ENCODE measurements around the gene PDHA1. TPM values are rescaled to one million over a fixed set of nuclear protein-coding genes. Genes with fewer than 3 reads are reported as not detected.

Gene PDHA1
- total and polyA plus RNA-seq, 2 donors (not counting 1 experiment from before 2014, with no cell fraction given): 73.2 to 161 TPM

- Histone ChIP-seq H4K20me1 (ENCODE audit: control insufficient read depth, extremely low read depth, insufficient read depth, low read length) (no peaks in the 10 kb centered on the region), H3K36me3 (ENCODE audit: control insufficient read depth, insufficient read depth, low read length) (no peaks in the 10 kb centered on the region), H3K4me1 (ENCODE audit: control insufficient read depth, extremely low read depth, insufficient read depth, low read length) (no peaks in the 10 kb centered on the region), H3K9ac (ENCODE audit: insufficient read depth, low read length) (no peak overlapping the region), H3K4me3 (replicated peaks in 1 of 4; ENCODE audit: control extremely low read depth in 1 of 4, insufficient read depth in 1 of 4, low read depth in 3 of 4, low read length in 4 of 4) (no peak overlapping the region), H3K27me3 (ENCODE audit: control insufficient read depth, insufficient read depth, low read length) (no peaks in the 10 kb centered on the region), H3K4me2 (ENCODE audit: extremely low read depth, insufficient read depth, low read length) (no peak overlapping the region), H2AFZ (ENCODE audit: low read length) (no peak overlapping the region), H3K9me3 (ENCODE audit: control insufficient read depth, insufficient read depth, low read depth, low read length) (no peaks in the 10 kb centered on the region), H3K79me2 (ENCODE audit: control insufficient read depth, insufficient read depth, low read length) (peaks cover 22% of the 10 kb centered on the region), H3K27ac (ENCODE audit: insufficient read depth, low read length) (no peak overlapping the region)
- peak; percentile 9 to 28 for DNase-seq (ENCODE audit: low read depth in 2 of 2)
- TF ChIP-seq CTCF (conservative IDR thresholded peaks at IDR 0.05 in 1 of 2, IDR thresholded peaks at IDR 0.05 in 1 of 2; ENCODE audit: low read depth in 1 of 2, low read length in 2 of 2) (no peak), EZH2 (IDR thresholded peaks at IDR 0.05; ENCODE audit: low read length, missing control alignments) (no peak)
These were observed 1.3 kb upstream of the PDHA1 start for GRCh38 chrX:19342331-19342906.

GRCh38 chrX:19343085-19343534 lies 617 bp upstream of the PDHA1 start:
- H3K27ac ChIP-seq (ENCODE audit: insufficient read depth, low read length): no peak overlapping the region
- no peaks in the 10 kb centered on the region for H3K27me3 ChIP-seq (ENCODE audit: control insufficient read depth, insufficient read depth, low read length)
- H4K20me1 ChIP-seq (ENCODE audit: control insufficient read depth, extremely low read depth, insufficient read depth, low read length): no peaks in the 10 kb centered on the region
- H3K9ac ChIP-seq (ENCODE audit: insufficient read depth, low read length): no peak overlapping the region
- peak overlapping the region; percentile 41 for H2AFZ ChIP-seq (ENCODE audit: low read length)
- no peak for TF ChIP-seq CTCF (conservative IDR thresholded peaks at IDR 0.05 in 1 of 2, IDR thresholded peaks at IDR 0.05 in 1 of 2; ENCODE audit: low read depth in 1 of 2, low read length in 2 of 2)
- TF ChIP-seq EZH2 (IDR thresholded peaks at IDR 0.05; ENCODE audit: low read length, missing control alignments): no peak
- H3K4me3 ChIP-seq (replicated peaks in 1 of 4; ENCODE audit: control extremely low read depth in 1 of 4, insufficient read depth in 1 of 4, low read depth in 3 of 4, low read length in 4 of 4): peak overlapping the region in 3 of 4 experiments; percentile 5 to 69 (median 62)
- no peaks in the 10 kb centered on the region for H3K4me1 ChIP-seq (ENCODE audit: control insufficient read depth, extremely low read depth, insufficient read depth, low read length)
- peaks cover 22% of the 10 kb centered on the region for H3K79me2 ChIP-seq (ENCODE audit: control insufficient read depth, insufficient read depth, low read length)
- peak overlapping the region; percentile 89 for H3K4me2 ChIP-seq (ENCODE audit: extremely low read depth, insufficient read depth, low read length)
- no peaks in the 10 kb centered on the region for H3K36me3 ChIP-seq (ENCODE audit: control insufficient read depth, insufficient read depth, low read length)
- no peaks in the 10 kb centered on the region for H3K9me3 ChIP-seq (ENCODE audit: control insufficient read depth, insufficient read depth, low read depth, low read length)
- DNase-seq (ENCODE audit: low read depth in 2 of 2): no peak

- Histone ChIP-seq H3K27me3 (ENCODE audit: control insufficient read depth, insufficient read depth, low read length) (no peaks in the 10 kb centered on the region), H3K4me3 (replicated peaks in 1 of 4; ENCODE audit: control extremely low read depth in 1 of 4, insufficient read depth in 1 of 4, low read depth in 3 of 4, low read length in 4 of 4) (peak overlapping the region; percentile 60 to 83 (median 70)), H3K27ac (ENCODE audit: insufficient read depth, low read length) (peak overlapping the region; percentile 81), H3K9me3 (ENCODE audit: control insufficient read depth, insufficient read depth, low read depth, low read length) (no peaks in the 10 kb centered on the region), H3K4me1 (ENCODE audit: control insufficient read depth, extremely low read depth, insufficient read depth, low read length) (no peaks in the 10 kb centered on the region), H3K79me2 (ENCODE audit: control insufficient read depth, insufficient read depth, low read length) (peaks cover 22% of the 10 kb centered on the region), H4K20me1 (ENCODE audit: control insufficient read depth, extremely low read depth, insufficient read depth, low read length) (no peaks in the 10 kb centered on the region), H2AFZ (ENCODE audit: low read length) (no peak overlapping the region), H3K4me2 (ENCODE audit: extremely low read depth, insufficient read depth, low read length) (peak overlapping the region; percentile 54), H3K9ac (ENCODE audit: insufficient read depth, low read length) (no peak overlapping the region), H3K36me3 (ENCODE audit: control insufficient read depth, insufficient read depth, low read length) (no peaks in the 10 kb centered on the region)
- TF ChIP-seq CTCF (conservative IDR thresholded peaks at IDR 0.05 in 1 of 2, IDR thresholded peaks at IDR 0.05 in 1 of 2; ENCODE audit: low read depth in 1 of 2, low read length in 2 of 2): no peak
- TF ChIP-seq EZH2 (IDR thresholded peaks at IDR 0.05; ENCODE audit: low read length, missing control alignments): no peak
- no peak for DNase-seq (ENCODE audit: low read depth in 2 of 2)
These were observed 934 bp downstream of the PDHA1 start for GRCh38 chrX:19344661-19345060.

All from fibroblast of lung (primary cell).